ENCODE data around the gene KRTAP4-3. TPM values are rescaled to one million over a fixed set of nuclear protein-coding genes. Genes with fewer than 3 reads are reported as not detected.
"Not testable (repeated sequence)": the region's sequence is repeated elsewhere in the genome, so short reads cannot be mapped to it uniquely, and the experiment has no call there.

Gene KRTAP4-3
- polyA plus RNA-seq, 1 donor = not detected

DNA sequence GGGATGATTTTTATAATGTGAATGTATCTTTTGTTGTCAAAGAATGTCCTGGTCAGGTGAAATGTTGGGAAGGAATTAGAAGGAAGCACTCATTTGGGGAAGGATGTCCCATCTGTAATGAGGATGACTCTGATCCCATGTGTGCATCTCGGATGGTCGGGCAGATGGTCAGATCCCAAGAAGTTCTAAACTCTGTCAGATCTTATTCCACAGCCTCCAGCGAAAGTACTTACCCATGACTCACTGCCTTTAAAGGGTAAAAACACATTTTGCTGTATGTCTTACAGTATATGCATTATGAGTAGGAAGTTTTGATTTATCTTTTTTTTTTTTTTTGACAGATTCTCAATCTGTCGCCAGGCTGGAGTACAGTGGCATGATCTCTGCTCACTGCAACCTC is 49.3 kb downstream of the KRTAP4-3 start:
- DNase-seq = no peak

DNA sequence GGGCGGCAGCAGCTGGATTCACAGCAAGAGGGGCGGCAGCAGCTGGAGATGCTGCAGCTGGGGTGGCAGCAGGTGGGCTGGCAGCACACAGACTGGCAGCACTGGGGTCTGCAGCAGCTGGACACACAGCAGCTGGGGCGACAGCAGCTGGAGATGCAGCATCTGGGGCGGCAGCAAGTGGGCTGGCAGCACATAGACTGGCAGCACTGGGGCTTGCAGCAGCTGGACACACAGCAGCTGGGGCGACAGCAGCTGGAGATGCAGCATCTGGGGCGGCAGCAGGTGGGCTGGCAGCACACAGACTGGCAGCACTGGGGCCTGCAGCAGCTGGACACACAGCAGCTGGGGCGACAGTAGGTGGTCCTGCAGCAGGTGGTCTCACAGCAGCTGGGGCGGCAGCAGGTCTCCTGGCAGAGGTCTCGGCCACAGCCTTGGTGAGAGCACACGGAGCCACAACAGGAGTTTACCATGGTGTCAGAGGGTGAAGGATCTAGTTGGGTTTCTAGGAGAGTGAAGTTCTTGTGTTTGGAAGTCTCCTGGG is 50.1 kb downstream of the KRTAP4-3 start, which contains the start of gene KRTAP4-11:
KRTAP4-11 (minus strand) TSS at position 528 of the 541 bp plus-strand sequence; CDS start at position 470, 58 bp downstream.
- not testable (repeated sequence) for DNase-seq

Other genes with a start within 250 kb of the KRTAP4-3 start
- gene KRT23, start 230.6 kb downstream of the KRTAP4-3 start, polyA plus RNA-seq (ENCODE audit: insufficient read length) = 1.1 TPM
- not detected for gene KRT39, start 201.3 kb downstream of the KRTAP4-3 start, polyA plus RNA-seq (ENCODE audit: insufficient read length)
- not detected for gene KRT40, start 183.9 kb downstream of the KRTAP4-3 start, polyA plus RNA-seq (ENCODE audit: insufficient read length)
- not detected for gene KRTAP3-3, start 174.1 kb downstream of the KRTAP4-3 start, polyA plus RNA-seq (ENCODE audit: insufficient read length)
- gene KRTAP3-2, start 168.3 kb downstream of the KRTAP4-3 start, polyA plus RNA-seq (ENCODE audit: insufficient read length) = not detected
- not detected for gene KRTAP3-1, start 159.1 kb downstream of the KRTAP4-3 start, polyA plus RNA-seq (ENCODE audit: insufficient read length)
- not detected for gene KRTAP1-5, start 141.0 kb downstream of the KRTAP4-3 start, polyA plus RNA-seq (ENCODE audit: insufficient read length)
- gene KRTAP1-4, start 138.0 kb downstream of the KRTAP4-3 start, polyA plus RNA-seq (ENCODE audit: insufficient read length) = not detected
- not detected for gene KRTAP1-3, start 133.3 kb downstream of the KRTAP4-3 start, polyA plus RNA-seq (ENCODE audit: insufficient read length)
- not detected for gene KRTAP1-1, start 126.8 kb downstream of the KRTAP4-3 start, polyA plus RNA-seq (ENCODE audit: insufficient read length)
- gene KRTAP2-1, start 120.9 kb downstream of the KRTAP4-3 start, polyA plus RNA-seq (ENCODE audit: insufficient read length) = not detected
- gene KRTAP2-2, start 113.0 kb downstream of the KRTAP4-3 start, polyA plus RNA-seq (ENCODE audit: insufficient read length) = not detected
- not detected for gene KRTAP2-3, start 108.1 kb downstream of the KRTAP4-3 start, polyA plus RNA-seq (ENCODE audit: insufficient read length)
- gene KRTAP2-4, start 102.3 kb downstream of the KRTAP4-3 start, polyA plus RNA-seq (ENCODE audit: insufficient read length) = not detected
- not detected for gene KRTAP4-7, start 84.1 kb downstream of the KRTAP4-3 start, polyA plus RNA-seq (ENCODE audit: insufficient read length)
- gene KRTAP4-8, start 70.1 kb downstream of the KRTAP4-3 start, polyA plus RNA-seq (ENCODE audit: insufficient read length) = not detected
- gene KRTAP4-16, start 66.0 kb downstream of the KRTAP4-3 start, polyA plus RNA-seq (ENCODE audit: insufficient read length) = not detected
- not detected for gene KRTAP4-9, start 62.8 kb downstream of the KRTAP4-3 start, polyA plus RNA-seq (ENCODE audit: insufficient read length)
- gene KRTAP4-11, start 49.8 kb downstream of the KRTAP4-3 start, polyA plus RNA-seq (ENCODE audit: insufficient read length) = not detected
- not detected for gene KRTAP4-12, start 44.0 kb downstream of the KRTAP4-3 start, polyA plus RNA-seq (ENCODE audit: insufficient read length)
- not detected for gene KRTAP4-6, start 27.7 kb downstream of the KRTAP4-3 start, polyA plus RNA-seq (ENCODE audit: insufficient read length)
- gene KRTAP4-5, start 18.4 kb downstream of the KRTAP4-3 start, polyA plus RNA-seq (ENCODE audit: insufficient read length) = not detected
- gene KRTAP4-4, start 7.5 kb downstream of the KRTAP4-3 start, polyA plus RNA-seq (ENCODE audit: insufficient read length) = not detected
- not detected for gene KRTAP4-2, start 10.0 kb upstream of the KRTAP4-3 start, polyA plus RNA-seq (ENCODE audit: insufficient read length)
- gene KRTAP4-1, start 16.7 kb upstream of the KRTAP4-3 start, polyA plus RNA-seq (ENCODE audit: insufficient read length) = not detected
- gene KRTAP9-1, start 21.7 kb upstream of the KRTAP4-3 start, polyA plus RNA-seq (ENCODE audit: insufficient read length) = not detected
- gene KRTAP9-2, start 58.4 kb upstream of the KRTAP4-3 start, polyA plus RNA-seq (ENCODE audit: insufficient read length) = not detected
- not detected for gene KRTAP9-3, start 64.2 kb upstream of the KRTAP4-3 start, polyA plus RNA-seq (ENCODE audit: insufficient read length)
- not detected for gene KRTAP9-8, start 69.8 kb upstream of the KRTAP4-3 start, polyA plus RNA-seq (ENCODE audit: insufficient read length)
- gene KRTAP9-4, start 81.5 kb upstream of the KRTAP4-3 start, polyA plus RNA-seq (ENCODE audit: insufficient read length) = not detected
- gene KRTAP9-9, start 87.2 kb upstream of the KRTAP4-3 start, polyA plus RNA-seq (ENCODE audit: insufficient read length) = not detected
- gene KRTAP9-6, start 97.2 kb upstream of the KRTAP4-3 start, polyA plus RNA-seq (ENCODE audit: insufficient read length) = 0.42 TPM
- gene KRTAP9-7, start 107.5 kb upstream of the KRTAP4-3 start, polyA plus RNA-seq (ENCODE audit: insufficient read length) = not detected
- not detected for gene KRTAP29-1, start 134.6 kb upstream of the KRTAP4-3 start, polyA plus RNA-seq (ENCODE audit: insufficient read length)
- gene KRTAP16-1, start 141.1 kb upstream of the KRTAP4-3 start, polyA plus RNA-seq (ENCODE audit: insufficient read length) = not detected
- gene KRTAP17-1, start 147.5 kb upstream of the KRTAP4-3 start, polyA plus RNA-seq (ENCODE audit: insufficient read length) = not detected
- not detected for gene KRT33A, start 182.6 kb upstream of the KRTAP4-3 start, polyA plus RNA-seq (ENCODE audit: insufficient read length)
- gene KRT33B, start 201.6 kb upstream of the KRTAP4-3 start, polyA plus RNA-seq (ENCODE audit: insufficient read length) = not detected
- not detected for gene KRT34, start 214.1 kb upstream of the KRTAP4-3 start, polyA plus RNA-seq (ENCODE audit: insufficient read length)
- gene KRT31, start 229.4 kb upstream of the KRTAP4-3 start, polyA plus RNA-seq (ENCODE audit: insufficient read length) = not detected

Measured in left kidney (tissue), 2 donors.